ENCODE data around the gene PRR23E.

The PRR23E gene, protein sequence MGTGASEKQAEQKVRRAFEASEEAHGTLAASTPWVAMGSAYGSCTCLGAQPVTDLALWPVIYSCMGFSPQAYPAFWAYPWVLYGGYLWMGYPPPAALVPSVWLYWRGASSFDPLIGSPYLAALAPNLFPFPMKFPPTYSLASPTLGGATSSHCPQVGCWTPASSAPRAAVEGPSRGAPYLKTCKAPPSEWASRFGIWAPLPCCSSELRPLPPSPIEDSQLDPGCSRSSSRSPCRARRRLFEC

DNA sequence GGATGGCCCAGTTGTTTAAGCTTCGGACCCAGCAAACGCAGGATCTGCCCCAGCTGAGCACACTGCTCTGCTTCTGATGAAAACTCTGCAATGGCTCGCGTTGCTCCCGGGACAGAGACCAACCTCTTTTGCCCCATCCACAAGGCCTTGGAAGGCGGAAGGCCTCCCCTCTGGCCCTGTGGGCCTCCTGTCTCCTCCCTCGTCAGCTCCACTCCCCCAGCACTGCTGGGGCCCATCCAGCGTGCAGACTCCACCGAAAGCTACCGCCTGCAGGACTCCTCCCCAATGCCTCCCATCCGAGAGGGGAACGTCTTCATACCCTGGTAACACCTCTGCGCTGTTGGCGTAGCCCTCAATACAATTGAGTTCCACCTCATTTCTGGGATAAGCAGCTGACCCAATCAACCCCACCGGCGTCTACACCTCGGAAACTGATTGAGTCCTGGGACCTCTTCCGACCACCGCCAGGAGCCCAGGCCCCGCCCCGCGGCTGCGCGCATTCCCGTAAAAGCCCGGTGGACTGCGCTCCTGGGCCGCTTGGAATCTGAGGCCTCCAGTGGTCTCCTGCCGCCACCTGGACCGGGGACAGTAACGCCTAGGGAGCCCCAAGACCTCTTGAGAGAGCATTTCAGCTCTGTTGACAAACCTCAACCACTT lies at the start of gene PRR23E:
Gene PRR23E, plus strand, starts transcription at position 556 of the 657 bp plus-strand sequence. CDS start 3,555 bp downstream, outside the sequence.
- no peak within 1 kb of the TSS for H3K4me3 ChIP-seq (ENCODE audit: low read depth, low read length)
- DNase-seq (ENCODE audit: low read depth) = no peak

DNA sequence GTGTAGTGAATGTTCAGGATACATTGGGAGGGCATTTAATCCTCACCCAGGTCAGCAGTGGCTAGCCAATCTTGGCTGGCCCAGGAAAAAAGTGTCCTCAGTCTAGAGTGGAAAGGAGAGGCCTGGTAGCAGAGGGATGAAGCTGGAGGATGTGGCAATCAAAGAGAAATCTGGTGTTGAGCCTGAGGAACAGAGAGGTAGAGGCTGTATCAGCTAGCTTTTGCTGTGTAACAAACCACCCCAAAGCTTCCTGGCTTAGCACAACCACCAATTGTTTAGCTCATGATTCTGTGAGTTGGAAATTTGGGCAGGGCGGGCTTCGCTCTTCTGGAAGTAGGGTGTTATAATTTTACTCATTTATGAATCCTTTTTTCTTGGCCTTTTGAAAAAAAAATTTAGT lies 49.8 kb upstream of the PRR23E start:
- DNase-seq (ENCODE audit: low read depth) = no peak
- H3K4me3 ChIP-seq (ENCODE audit: low read depth, low read length) = no peak overlapping the region

DNA sequence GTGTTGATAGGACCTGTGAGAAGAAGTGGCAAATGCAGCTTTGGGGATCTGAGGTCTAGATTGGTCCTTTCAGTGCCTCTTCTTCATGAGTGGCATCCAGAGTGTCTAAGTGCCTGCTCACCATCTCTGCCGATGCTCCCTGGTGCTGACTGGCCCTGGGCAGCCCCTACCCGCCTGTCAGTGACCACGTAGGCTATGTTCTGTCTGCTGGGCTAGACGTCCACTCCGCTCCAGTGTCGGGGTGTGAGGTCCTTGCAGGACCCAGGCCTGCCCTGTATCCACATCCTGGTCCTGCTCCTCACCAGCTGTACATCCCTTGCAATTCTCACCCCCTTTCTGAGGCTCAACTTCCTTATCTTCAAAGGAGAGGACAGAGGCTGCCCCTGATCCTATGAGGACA lies 48.3 kb upstream of the PRR23E start:
- no peak for DNase-seq (ENCODE audit: low read depth)
- H3K4me3 ChIP-seq (ENCODE audit: low read depth, low read length) = no peak overlapping the region

DNA sequence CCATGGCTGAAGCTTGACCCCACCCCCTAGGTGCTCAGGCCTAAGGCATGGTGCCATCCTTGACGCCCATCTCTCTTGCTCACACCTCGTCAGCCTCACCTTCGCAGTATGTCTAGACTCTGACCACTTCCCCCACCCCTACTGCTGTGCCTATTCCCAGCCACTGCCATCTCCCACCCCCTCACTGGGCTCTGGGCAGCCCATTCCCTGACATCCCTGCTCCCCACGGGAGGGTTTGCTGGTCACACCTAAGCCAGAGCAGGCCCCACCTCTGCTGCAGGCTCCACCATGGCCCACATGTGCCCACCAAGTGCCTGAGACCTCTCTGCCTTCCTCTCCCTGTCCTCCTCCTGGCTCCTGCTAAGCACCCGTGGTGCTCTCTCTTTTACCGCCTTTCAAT lies 47.7 kb upstream of the PRR23E start:
- no peak overlapping the region for H3K4me3 ChIP-seq (ENCODE audit: low read depth, low read length)
- DNase-seq (ENCODE audit: low read depth) = no peak

DNA sequence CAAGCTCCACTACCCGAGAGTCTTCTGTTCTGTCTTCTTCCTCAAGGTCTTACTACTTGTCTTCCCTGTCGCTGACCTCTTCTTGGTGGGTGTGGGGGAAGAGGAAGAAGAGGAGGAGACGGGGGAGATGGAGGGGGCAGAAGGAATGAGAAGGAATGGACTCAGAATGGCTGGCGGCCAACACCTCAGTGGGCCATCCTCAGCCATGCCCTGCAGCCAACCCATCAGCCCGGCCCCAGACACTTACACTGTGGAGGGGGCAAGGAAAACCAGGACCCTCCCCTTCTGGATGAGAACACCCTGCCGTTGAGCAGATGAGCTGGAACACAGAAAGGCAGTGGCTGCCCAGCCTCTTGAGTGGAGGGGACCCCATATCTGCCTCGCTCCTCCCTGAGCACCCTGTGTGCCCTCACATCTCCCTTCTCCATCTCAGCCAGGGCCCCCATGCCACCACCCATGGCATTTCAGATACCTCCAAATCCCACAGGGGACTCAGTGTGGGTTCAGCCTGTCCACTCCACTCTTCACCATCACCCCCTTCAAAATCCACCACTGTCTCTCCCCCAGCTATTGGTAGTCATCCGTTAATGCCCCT lies 45.5 kb upstream of the PRR23E start:
- no peak overlapping the region for H3K4me3 ChIP-seq (ENCODE audit: low read depth, low read length)
- no peak for DNase-seq (ENCODE audit: low read depth)

DNA sequence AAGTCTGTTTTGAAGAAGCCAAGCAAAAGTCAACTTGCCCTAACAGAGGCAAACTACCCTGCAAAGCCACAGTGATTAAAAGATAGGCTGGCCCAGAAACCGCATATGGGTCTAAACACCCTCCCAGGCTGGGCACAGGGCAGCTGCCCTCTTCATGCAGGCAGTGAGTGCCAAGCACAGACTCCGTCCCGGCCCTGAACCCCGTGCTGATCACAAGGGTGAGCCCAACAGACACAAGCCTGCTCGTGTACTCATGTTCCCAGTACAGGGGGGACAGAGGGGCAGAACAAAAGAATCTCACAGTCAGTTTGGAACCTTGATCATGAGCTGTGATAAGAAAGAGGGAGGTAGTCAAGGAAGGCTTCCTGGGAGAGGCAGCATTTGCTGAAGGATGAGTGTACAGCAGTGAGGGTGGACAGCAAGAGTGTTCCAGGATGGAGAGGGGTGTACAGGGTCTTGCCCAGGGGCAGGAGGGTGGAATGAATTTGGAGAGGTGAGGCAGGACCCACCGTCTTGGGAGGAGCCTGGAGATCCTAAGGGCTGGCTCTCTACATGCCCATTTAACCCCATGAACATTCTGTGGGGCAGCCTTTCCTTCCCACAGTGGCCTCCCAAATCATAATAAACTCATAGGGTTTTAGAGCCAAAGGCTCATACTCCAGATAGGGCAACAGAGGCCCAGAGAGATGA lies 43.2 kb upstream of the PRR23E start:
- no peak for DNase-seq (ENCODE audit: low read depth)
- H3K4me3 ChIP-seq (ENCODE audit: low read depth, low read length) = no peak overlapping the region

DNA sequence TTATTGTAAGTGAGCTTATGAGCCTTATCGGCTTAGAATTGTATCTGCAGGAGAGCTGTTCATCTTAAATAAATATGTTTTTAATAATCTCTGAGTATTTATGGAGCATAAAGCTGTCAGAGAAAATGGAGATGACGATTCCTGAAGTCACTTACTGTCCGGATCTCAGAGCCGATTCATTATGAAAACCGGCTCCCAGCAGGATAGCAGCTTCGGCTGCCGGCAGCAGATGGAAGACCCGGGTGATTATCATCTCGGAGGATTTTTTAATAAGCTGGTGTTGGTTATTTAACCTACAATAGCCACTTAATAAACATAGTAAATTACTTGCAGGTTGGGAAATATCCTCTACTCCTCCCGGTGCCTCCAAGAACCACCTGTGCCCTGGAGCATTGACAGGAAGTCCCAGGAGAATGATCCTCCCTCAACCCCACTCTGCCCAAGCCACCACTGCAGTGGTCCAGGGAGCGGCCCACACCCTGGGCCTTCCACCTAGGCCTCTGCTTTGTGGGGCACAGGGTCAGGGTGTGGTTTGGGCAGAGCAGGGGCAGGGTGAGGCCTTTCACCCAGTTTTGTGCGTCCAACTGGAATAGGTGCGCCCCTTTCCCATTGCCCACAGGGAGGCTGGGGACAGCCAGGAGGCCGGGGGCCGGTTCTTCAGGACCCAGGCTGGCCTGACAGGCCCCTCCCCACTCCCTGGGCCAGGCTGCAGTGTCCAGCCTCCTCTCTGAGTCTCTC lies 42.2 kb upstream of the PRR23E start:
- no peak overlapping the region for H3K4me3 ChIP-seq (ENCODE audit: low read depth, low read length)
- DNase-seq (ENCODE audit: low read depth) = no peak

DNA sequence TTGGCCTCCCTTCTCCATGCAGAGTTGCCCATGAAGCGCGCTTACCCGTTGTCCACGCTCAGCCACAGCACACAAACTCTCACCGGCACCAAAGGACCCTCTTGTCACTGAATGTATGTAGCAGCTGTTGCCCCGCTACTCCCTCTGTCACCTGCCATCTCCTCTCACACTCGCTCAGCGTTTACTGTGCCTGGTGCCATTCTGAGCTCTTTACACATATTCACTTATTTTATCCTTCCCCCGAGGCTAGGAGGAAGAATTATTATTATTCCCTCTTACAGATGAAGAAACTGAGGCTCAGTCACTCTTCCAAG lies 41.7 kb upstream of the PRR23E start:
- DNase-seq (ENCODE audit: low read depth) = no peak

DNA sequence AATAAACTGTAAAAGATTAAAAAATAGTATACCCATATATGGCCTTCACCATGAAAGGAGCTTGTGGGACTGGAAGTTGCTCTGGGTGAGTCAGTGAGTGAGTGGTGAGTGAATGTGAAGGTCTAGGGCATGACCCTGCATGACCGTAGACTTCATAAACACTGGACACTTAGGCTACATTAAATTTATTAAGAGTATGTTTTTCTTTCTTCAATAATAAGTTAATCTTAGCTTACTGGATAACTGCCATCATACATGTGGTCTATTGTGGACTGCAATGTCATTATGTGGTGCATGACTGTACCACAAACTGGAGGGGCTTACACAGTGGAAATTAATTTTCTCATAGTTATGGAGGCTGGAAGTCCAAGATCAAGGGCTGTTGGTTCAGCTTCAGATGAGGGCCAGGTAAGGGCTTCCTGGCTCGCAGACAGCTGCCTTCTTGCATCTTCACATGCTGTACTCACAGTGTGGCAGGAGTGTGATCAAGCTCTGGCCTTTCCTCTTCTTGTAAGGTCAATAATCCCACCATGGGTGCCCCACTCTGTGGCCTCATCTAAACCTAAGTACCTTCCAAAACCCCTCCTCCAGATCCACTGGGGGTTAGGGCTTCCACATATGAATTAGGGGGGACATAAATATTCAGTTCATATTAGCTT lies 40.8 kb upstream of the PRR23E start:
- H3K4me3 ChIP-seq (ENCODE audit: low read depth, low read length) = no peak overlapping the region
- no peak for DNase-seq (ENCODE audit: low read depth)

More for the DNA sequence above, 41.7 kb upstream of the PRR23E start:
- H3K4me3 ChIP-seq (ENCODE audit: low read depth, low read length) = no peak overlapping the region

DNA sequence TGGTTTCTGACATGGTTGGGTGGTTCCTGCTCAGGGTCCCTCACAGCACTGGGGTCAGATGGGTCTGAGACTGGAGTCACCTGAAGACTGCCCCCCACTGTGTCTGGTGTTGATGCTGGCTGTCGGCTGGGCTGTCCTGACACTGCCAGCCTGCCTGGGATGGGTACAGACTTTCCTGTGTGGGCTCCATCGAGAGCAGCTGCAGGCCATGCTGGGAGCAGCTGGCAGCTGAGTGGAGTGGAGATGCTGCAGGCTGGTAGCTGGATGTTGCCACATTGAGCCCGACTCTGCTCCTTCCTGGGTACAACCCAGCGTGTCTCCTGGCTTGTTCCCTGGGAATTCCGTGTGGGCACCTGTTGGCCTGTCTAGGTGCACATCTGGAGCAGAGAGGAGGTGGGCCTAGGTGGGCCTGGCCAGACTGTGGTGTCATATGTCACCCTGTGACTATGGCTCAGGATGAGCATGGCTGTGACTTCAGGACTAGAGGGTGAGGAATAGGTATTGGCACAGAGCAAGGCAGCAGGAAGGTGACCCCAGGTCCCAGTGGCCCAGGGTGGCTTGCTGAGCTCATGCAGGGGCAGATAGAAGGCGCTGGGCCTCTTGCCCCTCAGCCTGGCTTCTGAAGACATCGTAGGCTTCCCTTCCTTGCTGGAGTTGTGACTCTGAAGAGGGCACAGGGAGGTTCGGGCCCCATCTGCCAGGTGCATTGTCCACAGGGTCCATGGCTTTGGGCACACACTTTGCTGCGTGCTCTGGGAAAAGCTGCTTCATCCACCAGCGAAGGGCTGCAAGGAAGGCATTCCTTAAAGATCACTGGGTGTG lies 40.0 kb upstream of the PRR23E start:
- no peak for DNase-seq (ENCODE audit: low read depth)
- H3K4me3 ChIP-seq (ENCODE audit: low read depth, low read length) = no peak overlapping the region

DNA sequence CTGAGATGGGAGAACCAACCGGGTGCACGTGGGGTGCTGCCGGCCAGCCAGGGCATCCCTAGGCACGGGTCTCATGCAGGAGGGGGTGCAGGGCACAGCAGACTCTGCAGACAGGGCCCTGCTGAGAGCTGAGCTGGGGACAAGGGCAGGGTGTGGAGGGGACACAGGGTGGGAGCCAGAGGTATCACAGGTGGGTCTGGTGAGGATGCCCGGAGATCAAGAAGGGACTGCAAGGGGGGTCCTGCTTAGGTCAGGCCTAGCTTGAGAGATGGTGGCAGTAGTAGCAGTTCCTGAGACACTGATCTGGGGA lies 39.5 kb upstream of the PRR23E start:
- H3K4me3 ChIP-seq (ENCODE audit: low read depth, low read length) = no peak overlapping the region
- DNase-seq (ENCODE audit: low read depth) = no peak

DNA sequence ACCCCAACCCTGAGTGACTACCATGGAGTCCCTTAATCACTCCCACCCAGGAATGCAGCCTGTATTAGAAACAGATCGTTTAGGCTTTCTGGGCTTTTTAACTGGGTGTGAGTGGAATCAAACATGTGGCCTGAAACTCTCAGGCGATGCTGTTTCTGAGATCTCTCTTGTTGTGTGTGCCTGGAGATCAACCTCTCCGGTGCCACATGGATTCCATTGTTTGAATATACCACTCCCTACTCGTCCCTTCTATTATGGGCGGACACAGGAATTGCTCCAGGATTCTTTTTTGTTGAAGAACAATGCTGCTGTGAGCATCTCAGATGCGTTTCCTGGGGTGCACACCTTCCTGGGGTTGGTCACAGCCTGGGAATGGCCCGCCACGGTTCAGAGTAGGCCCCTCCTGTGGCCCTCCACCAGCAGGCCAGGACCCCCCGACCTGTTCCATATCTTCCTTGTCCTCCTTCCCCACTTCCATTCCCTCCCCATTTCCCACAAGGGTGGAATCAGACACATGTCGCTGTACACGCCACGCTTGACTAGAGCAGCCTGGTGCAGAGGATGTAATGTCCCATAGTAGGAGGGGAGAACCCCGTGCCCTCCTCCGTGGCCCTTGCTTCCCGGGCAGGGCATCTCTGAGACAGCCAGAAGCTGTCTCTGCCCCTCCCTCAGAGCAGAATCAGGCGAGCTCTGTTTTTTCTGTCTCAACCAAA lies 36.4 kb upstream of the PRR23E start:
- H3K4me3 ChIP-seq (ENCODE audit: low read depth, low read length) = no peak overlapping the region
- DNase-seq (ENCODE audit: low read depth) = no peak

DNA sequence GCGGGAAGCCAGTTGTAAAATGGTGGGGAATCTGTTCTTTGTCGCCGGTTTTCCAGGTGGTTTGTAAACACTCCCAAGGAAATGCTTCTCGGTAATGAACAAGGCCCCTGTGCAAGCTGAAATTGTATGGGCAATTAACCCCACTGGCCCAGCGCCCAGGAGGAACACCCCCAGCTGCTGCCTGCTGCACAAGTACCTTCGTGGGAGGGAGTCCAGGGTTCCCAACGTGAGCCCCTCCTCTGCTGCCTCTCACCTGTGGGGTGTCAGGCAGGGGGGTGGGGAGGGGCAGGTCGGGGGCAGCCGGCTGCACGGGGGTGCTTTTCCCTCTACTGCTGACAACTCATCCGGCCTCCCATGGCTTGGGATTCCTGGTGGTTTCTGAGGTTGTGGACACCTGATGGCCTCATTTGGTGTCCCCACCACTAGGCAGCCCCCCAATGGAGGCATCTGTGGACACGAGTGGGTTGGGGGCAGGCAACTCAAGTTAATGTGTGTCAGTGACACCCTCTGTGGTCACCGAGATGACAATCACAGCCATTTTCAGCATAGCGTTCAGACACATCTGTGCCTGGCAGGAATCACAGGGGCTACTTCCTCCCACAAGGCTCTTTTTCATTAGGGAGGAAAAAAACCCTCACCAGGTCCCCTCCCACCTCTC lies 35.6 kb upstream of the PRR23E start:
- DNase-seq (ENCODE audit: low read depth) = no peak

DNA sequence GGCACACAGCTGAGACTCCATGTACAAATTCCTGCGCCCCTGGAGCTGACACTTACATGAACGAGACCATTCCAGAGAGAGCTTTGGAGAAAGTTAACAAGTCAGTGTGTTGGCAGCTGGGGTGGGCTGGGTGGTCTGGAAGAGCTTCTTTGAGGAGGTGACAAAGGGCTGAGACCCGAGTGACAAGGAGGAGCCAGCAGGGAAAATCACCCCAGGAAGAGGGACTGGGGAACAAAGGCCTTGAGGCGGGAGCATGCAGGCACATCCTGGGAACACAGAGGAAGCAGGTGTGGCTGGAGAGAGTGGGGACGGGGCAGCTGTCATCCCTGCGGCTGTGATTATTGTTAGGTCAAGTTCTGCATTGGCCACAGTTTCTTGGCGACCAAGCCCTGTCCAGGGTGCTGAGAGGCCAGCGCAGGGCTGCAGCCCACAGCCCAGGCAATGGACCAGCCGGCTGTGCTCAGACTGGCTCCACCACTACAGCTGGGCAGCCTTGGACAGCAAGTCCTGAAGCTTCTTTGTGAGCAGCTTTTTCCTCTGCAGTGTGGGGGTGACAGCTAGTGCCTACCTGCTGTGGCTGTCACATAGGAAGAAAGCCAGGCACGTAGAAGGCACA lies 34.2 kb upstream of the PRR23E start:
- H3K4me3 ChIP-seq (ENCODE audit: low read depth, low read length) = no peak overlapping the region
- peak; percentile 10 for DNase-seq (ENCODE audit: low read depth)

More for the DNA sequence above, 35.6 kb upstream of the PRR23E start:
- H3K4me3 ChIP-seq (ENCODE audit: low read depth, low read length) = no peak overlapping the region

DNA sequence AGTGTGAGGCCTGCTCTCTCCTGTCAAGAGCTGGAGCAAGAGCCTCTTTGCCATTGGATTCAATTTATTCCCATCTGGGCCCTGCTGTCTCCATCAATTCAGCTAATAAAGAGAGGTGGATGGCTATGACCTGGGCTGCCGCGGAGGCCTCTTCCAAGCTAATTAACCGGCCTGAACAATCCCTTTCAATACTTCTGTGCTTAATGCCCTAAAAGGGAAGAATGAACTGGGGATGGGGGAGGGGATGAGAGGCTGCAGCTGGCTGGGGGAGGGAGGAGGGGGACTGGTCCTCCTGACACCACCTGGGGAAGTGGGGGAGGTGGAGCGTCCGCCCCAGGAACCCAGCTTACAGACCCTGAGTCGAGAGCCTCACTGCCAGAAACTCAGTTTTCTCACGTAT lies 33.4 kb upstream of the PRR23E start:
- no peak for DNase-seq (ENCODE audit: low read depth)
- H3K4me3 ChIP-seq (ENCODE audit: low read depth, low read length) = no peak overlapping the region

DNA sequence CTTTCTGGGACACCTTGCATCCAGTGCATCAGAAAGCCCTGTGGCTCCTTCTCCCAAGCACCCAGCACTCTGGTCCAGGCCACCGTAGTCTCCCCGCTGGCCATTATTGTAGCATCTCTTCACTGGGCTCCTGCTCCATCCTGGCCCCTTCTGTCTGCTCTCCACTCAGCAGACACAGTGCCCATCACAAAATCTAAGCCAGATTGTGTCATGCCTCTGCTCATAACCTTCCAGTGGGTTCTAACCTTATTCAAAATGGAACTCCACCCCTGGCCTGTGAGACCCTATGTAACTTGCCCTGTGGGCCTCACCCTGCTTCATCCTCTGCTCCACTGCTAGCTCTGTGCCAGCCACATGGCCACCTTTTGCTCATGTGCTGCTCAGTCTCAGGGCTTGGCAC lies 31.7 kb upstream of the PRR23E start:
- no peak overlapping the region for H3K4me3 ChIP-seq (ENCODE audit: low read depth, low read length)
- no peak for DNase-seq (ENCODE audit: low read depth)

DNA sequence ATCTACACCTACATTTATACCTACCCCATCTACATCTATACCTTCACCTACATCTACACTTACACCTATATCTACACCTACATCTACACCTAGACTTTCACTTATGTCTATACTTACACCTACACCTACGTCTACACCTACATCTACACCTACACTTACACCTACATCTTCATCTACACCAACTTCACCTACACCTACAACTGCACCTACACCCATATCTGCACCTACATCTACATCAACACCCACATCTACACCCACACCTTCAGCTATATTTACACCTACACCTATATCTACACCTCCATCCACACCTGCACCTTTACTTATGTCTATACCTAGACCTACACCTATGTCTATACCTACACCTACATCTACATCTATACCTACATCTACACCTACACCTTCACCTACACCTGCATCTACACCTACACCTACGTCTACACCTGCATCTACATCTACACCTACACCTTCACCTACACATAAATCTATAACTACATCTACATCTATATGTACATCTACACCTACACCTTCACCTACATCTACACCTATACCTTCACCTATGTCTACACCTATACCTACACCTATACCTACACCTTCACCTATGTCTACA lies 30.9 kb upstream of the PRR23E start:
- no peak overlapping the region for H3K4me3 ChIP-seq (ENCODE audit: low read depth, low read length)
- no peak for DNase-seq (ENCODE audit: low read depth)
